ENCODE measurements around the gene TSC22D2. TPM values are rescaled to one million over a fixed set of nuclear protein-coding genes. Genes with fewer than 3 reads are reported as not detected.

Gene TSC22D2
- total and polyA plus RNA-seq, 2 of the 4 experiments (the other 2 are of a cell fraction): 12.2 to 20.5 TPM

GRCh38 chr3:150371741-150372254 is 36.3 kb upstream of the TSC22D2 start (continued):
- no peak for TF ChIP-seq SMC3 (IDR thresholded peaks at IDR 0.05; ENCODE audit: low read depth, low read length)

DNA sequence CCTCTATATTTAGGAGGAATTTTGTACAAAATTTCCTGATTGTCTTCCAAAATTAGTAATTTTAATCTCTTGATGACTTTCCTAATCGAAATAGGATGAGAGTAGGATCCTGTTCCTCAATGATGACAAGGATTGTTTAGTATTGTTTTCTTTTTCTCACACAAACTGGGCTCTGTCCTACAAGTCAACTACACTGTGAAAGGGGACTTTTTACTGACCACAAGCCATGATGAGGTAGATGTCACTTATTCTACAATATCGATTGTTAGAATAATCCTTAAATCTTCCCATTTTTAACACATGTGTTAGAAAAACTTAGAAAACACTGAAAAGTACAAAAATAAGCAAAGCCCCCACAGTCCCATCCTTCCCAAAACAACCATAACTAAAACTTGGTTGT is 35.8 kb upstream of the TSC22D2 start:
- BruUV-seq (replicated peaks): no TSS peak
- H3K9ac ChIP-seq (ENCODE audit: low read depth, low read length): no peak overlapping the region
- WGBS, 2 experiments (ENCODE audit: extremely low coverage in 2 of 2, insufficient read length in 1 of 2): no CpG with 5 or more reads among the region's 2 CpGs

More for the DNA sequence above, 35.8 kb upstream of the TSC22D2 start:
- Histone ChIP-seq H3K18ac (ENCODE audit: low read depth, low read length) (peak overlapping the region; percentile 61; the same call in 1 of the 2 replicates), H2AK9ac (replicated peaks; ENCODE audit: low read depth, low read length, poor library complexity) (no peak overlapping the region), H4K5ac (ENCODE audit: low read depth, low read length) (peak overlapping the region; percentile 43; the same call in 1 of the 2 replicates), H3K79me1 (ENCODE audit: low read depth in 1 of 2, low read length in 2 of 2) (peaks cover 5 to 14% of the 10 kb centered on the region in 2 experiments; a peak in 3 of 4 replicates), H3K27me3 (ENCODE audit: control insufficient read depth, insufficient read depth, low read length) (no peaks in the 10 kb centered on the region), H3K4me2 (ENCODE audit: low read depth, low read length) (peak overlapping the region; percentile 71; the same call in 1 of the 2 replicates), H2BK120ac (ENCODE audit: low read depth, low read length) (peak overlapping the region; percentile 78), H2BK20ac (ENCODE audit: low read depth, low read length) (peak overlapping the region; percentile 58; the same call in 1 of the 2 replicates), H2BK15ac (ENCODE audit: low read depth, low read length) (no peak overlapping the region), H3K27ac (ENCODE audit: insufficient read depth, low read length) (no peak overlapping the region), H3K4me1 (ENCODE audit: control insufficient read depth, insufficient read depth, low read length) (peaks cover 9% of the 10 kb centered on the region), H4K8ac (ENCODE audit: low read depth in 2 of 2, low read length in 2 of 2) (peak overlapping the region in 1 of 2 experiments; percentile 73; a peak in 2 of 4 replicates), H3K4ac (ENCODE audit: low read depth, low read length) (peak overlapping the region; percentile 26; the same call in 1 of the 2 replicates), H4K91ac (ENCODE audit: insufficient read depth, low read depth, low read length) (peak overlapping the region; percentile 40; the same call in 1 of the 2 replicates), H3K56ac (ENCODE audit: extremely low read depth, insufficient read depth, low read length) (peak overlapping the region; percentile 47; the same call in 1 of the 2 replicates), H3K9me1 (ENCODE audit: insufficient read depth, low read length) (0 out of 2 replicates have a peak, but pooled peaks cover 4% of the 10 kb centered on the region), H3K4me3 (ENCODE audit: insufficient read depth, low read depth, low read length) (no peak overlapping the region), H4K20me1 (ENCODE audit: insufficient read depth, low read length) (no peaks in the 10 kb centered on the region), H3K14ac (replicated peaks; ENCODE audit: low read depth, low read length) (peak overlapping the region; percentile 76), H2BK5ac (ENCODE audit: low read depth, low read length, poor library complexity, severe bottlenecking) (peak overlapping the region; percentile 100), H3K23ac (ENCODE audit: low read depth, low read length) (peak overlapping the region; percentile 2; the same call in 1 of the 2 replicates), H2AK5ac (ENCODE audit: low read depth, low read length) (no peak overlapping the region), H3K36me3 (ENCODE audit: control insufficient read depth, insufficient read depth, low read length) (no peaks in the 10 kb centered on the region), H3K9me3 (ENCODE audit: control insufficient read depth, insufficient read depth, low read length) (no peaks in the 10 kb centered on the region), H2AFZ (replicated peaks; ENCODE audit: low read length, poor library complexity) (no peak overlapping the region)
- TF ChIP-seq MAFK (IDR thresholded peaks at IDR 0.05; ENCODE audit: low read depth, low read length) (no peak), NFE2L2 (IDR thresholded peaks at IDR 0.05; ENCODE audit: low read depth, low read length) (no peak), POLR2A (IDR thresholded peaks at IDR 0.05; ENCODE audit: low read depth, low read length) (no peak)
- TF ChIP-seq, protein P1, sequence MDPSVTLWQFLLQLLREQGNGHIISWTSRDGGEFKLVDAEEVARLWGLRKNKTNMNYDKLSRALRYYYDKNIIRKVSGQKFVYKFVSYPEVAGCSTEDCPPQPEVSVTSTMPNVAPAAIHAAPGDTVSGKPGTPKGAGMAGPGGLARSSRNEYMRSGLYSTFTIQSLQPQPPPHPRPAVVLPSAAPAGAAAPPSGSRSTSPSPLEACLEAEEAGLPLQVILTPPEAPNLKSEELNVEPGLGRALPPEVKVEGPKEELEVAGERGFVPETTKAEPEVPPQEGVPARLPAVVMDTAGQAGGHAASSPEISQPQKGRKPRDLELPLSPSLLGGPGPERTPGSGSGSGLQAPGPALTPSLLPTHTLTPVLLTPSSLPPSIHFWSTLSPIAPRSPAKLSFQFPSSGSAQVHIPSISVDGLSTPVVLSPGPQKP (IDR thresholded peaks at IDR 0.05; ENCODE audit: borderline replicate concordance, low read depth, low read length): no peak
- ChIA-PET CTCF (interaction anchor here (1.0 kb wide), 1 partner anchor 21 kb away, joined by 3 read pairs; no protein-coding TSS in a partner anchor), POLR2A (ENCODE audit: unreplicated experiment) (no interaction called here)
- dilution Hi-C loops (cut with HindIII; ENCODE audit: low sequenced_read_pairs, unreplicated experiment): no loop called here
- ATAC-seq (ENCODE audit: low read depth) (no peak), DNase-seq (no peak)
- intact Hi-C loops (cut with micrococcal nuclease): loop anchor here (1.0 kb wide), 2 partner anchors 36 to 40 kb away; partner anchors contain the start of gene TSC22D2
- in situ Hi-C loops (cut with MboI; ENCODE audit: low sequenced_read_pairs): no loop called here
